AG08395 (cell line): ENCODE data around the gene C2CD2.
A peak's percentile ranks its signal among the peaks of the same experiment; 100 is the strongest.

ENCODE experiments used
- DNase-seq: peaks from one replicate; pipeline ENCODE4 v3.0.0; 2012; ENCODE audit warnings: mixed read lengths, low spot score

C2CD2 gene

DNA sequence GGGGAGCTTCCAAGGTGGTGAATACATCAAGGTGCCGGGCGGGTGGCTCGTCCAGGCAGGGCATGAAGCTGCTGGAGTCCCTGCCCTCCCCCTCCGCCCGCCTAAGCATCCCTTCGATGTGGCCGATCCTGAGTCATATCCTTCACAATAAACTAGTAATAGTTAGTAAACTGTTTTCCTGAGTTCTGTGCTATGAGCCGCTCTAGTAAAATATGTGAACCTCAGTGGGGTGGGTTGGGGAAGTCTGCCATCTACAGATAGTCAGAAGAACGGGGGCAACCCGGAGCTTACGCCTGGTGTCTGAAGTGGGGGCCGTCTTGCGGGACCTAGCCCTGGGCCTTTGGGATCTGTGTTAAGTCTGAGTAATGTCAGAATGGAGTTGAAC is 21.6 kb downstream of the C2CD2 start:
- peak; percentile 85 for DNase-seq

- DNase-seq: no peak
Measured at GRCh38 chr21:41931041-41931451, 22.8 kb downstream of the C2CD2 start.

DNA sequence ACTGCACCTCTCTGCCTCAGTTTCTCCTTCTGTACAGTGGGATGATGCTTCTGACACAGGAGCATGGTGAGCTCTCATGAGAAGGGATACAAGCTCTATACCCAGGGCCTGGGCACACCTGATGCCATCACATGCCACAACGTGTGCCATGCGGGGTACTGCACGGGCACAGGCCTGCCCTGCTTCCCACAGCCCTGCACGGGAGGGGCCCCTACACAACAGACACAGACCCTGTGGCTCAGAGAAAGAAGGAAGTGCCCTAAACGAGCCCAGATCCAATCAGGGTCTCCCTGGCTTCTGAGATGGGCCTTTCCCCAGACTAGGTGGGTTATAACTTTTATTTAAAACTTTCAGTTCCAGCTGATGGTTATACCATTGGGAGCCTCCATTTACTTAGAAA is 24.6 kb downstream of the C2CD2 start:
- no peak for DNase-seq

DNA sequence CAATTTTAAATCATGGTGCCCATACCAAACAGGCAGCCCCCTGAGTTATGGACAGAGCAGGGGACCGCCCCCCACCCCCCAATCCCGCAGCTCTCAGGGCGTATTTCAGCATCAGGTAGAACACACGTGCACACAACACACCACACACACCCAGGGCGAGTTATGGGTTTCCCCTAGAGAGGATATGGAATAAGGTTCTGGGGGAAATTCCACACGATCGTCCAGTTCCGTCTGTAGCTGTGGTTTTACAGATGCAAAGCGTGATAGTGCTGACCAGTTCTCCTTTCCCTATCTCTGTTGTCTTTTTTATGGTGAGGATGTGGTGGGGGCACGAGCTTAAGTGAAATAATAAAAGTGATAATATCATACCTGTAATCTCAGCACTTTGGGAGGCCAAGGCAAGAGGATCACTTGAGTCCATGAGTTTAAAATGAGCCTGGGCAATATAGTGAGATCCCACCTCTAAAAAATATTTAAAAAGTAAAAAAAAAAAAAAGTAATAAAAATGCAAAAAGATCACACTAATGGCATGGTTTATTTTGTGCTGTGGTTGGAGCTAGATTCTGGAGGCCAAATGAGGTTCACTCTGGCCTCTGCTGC is 25.1 kb downstream of the C2CD2 start:
- DNase-seq: no peak

DNA sequence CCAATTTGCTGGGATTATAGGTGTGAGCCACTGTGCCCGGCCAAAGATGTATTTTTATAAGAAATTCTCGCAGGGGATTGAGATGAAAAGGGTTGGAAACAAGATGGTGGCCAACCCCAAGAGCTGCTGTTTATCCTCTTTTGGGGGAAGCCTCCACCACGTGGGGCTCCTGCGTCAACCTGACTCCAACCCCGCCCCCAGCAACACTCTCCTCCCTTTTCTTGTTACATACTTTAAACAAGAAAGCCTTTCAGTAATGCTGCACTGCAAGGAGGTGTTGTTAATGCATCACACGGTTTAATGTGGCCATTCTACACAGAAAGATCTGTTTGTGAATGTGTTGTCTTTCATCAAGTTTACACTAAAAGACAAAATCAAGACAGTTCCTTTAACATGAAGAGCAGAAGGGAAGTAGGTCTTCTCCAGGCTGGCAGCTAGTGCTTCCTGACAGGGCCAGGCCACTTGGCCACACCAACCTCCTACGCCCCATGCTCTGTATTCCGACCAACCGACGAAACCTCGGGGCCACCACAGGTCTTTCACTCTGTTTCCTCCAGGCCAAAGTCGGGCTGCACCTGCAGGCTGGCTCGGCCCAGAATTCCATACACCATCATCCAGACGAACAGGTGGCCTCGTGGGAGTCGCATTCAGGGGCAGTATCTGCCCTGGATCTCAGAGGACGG is 25.9 kb downstream of the C2CD2 start:
- no peak for DNase-seq

DNA sequence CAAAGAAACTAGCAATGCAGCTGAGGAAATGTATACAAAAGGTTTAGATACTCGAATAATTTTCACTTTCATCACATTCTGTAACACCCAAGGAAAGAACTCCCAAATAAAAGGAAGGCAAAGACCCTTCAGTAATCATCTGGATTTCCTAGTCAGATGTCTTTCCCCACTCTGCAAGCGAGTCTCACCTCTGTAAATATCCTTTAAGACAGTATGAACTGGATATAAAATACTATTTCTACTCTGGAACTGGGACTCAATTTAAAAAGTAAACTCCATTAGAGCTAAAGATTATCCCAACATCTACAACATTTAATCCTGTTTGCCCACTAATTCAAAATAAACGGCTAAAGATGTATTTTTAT is 27.0 kb downstream of the C2CD2 start:
- no peak for DNase-seq

DNA sequence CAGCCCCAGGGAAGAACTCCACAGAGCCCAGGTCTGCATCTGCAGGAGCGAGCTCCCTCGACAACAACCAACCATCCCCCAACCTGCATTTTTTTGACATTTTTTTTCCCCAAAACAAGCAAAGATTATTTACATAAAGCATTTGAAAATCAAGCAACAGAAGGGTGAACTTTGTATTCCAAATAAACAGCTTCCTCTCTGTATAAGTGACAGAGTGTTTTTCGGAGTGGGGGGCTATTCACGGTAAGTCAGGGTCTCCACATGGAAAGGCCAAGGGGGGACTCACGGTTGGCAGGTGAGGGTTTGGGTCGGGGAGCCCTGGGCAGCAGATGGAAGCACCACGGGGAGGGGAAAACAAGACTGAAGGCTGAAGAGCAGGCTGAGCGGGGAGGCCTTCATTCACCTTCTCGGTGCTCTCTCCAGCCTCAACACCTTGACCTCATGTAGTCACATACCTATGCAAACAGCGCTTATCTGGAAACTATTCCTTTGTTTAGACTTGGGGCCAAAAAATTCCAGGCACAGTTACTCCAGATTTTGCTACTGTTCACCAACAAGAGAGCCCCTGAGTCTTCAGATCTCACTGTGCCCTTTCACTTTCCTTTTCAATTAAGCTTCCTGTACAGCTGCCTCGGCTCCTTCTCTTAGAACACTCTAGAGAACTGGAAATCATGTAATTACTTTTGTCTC is 27.6 kb downstream of the C2CD2 start:
- DNase-seq: peak; percentile 74

DNA sequence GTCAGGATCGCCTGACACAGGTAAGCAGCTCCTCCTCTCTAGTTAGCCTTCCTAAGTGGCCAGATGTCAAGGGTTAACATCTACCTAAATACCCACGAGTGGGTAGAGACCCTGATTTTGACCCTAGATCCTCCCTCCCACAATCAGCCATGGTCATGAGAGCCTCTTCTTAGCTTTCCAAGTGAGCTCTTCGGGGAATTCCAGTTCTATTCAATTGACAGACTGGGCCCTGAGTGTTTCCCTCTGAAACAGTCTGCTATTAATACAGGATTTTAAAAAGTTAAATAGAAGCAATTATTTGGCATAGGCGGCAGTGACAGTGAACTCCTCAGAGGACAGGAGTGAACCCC is 28.1 kb downstream of the C2CD2 start:
- DNase-seq: no peak

DNA sequence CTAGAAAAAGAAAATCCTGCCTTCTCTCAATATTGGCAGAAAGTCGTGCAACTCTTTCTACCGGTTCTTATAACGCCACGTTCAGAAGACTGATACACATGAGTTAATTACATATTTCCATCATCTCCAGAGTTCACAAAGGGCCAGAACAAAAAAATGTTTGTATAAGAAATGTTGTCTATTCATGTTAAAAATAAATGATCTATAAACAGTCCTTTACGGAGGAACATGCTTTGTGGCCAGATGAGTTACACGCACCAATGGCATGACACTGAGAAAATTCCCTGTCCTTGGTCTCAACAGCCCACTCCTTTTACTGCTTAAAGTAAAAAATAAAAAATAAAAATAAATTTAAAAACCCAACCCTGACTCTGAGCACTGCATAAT is 29.5 kb downstream of the C2CD2 start:
- DNase-seq: no peak

DNA sequence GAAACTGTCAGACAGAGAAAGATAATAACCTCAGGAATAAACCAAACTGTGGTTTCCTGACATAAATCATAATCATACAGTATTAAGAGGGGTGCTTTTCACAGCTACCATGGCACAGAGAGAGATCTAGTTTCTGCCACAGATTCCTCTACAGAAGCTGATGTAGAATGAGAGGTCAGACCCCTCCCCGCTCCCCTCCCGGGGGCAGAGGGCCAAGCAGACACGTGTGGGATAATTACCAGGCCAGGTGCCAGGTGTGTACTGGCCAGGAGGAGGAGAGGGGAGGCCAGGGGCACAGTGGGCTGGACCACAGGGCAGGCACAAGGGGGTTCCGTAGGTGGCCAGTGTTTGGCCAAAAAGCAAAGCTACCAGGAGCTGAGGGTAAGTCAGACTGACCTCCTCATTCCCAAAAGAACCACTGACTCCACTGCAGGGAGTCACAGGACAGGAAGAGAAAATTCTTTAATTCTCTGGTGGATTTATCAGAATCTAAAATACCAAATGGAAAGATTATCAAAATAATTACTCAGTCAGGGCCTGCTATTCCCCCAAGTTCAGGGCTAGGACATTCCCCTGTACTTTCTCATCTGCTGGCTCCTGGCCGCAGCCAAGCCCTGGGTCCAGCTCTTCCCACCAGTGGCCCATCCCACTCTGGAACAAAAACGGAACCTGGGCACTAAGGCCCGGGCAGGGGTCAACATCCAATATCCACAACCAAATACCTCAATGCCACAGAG is 30.0 kb downstream of the C2CD2 start:
- DNase-seq: peak; percentile 10

DNA sequence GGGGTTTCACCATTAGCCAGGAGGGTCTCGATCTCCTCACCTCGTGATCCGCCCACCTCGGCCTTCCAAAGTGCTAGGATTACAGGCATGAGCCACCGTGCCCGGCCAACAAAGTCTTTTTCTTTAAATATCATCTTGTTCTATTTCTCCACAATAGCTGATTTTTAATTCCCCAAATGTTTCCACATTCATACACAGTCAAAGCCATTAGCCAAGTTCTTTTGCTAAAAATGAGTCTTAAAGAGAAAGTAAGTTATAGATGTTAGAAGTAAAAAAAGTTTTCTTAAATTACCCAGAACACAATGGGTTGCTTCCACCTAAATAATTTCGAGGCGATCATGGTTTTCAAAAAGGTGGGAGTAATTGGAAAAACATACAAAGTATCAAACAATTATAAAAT is 30.6 kb downstream of the C2CD2 start:
- DNase-seq: no peak

DNA sequence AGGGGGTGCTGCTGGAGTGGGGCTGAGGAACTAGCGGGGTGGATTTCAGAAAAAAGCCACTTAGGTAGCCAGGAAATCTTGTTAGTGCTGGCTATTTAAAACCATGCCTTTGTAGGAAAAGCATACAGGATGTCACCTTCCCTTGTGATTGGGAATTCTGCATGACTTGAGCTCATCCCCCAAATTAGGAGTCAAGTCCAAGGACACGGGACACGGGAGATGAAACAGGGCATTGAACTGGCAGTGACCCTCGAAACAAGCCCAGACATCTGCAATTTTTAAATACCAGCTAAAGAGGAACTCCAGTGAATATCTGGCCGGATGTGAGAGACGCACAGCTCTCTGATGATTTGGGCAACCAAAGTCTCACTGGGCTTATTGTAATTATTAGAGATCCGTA is 32.8 kb downstream of the C2CD2 start:
- no peak for DNase-seq

DNA sequence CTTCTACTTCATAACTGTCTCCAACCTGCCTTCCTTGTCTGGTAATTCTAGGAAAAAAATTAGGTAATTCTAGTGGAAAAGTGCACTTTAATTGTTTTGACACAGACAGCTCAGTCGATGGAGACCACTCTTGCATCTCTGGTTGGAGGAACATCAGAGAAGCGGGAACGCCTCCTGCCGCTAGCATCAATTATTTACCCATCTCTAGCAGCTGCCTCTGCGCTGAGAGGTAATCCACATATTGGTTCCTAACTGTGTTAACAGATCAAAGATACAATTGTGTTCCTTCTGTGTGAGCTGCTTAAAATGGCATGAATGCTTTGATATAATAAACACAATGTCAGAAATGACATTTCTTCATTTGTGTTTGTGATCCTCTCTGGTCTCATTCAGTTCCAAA is 33.3 kb downstream of the C2CD2 start:
- DNase-seq: no peak

DNA sequence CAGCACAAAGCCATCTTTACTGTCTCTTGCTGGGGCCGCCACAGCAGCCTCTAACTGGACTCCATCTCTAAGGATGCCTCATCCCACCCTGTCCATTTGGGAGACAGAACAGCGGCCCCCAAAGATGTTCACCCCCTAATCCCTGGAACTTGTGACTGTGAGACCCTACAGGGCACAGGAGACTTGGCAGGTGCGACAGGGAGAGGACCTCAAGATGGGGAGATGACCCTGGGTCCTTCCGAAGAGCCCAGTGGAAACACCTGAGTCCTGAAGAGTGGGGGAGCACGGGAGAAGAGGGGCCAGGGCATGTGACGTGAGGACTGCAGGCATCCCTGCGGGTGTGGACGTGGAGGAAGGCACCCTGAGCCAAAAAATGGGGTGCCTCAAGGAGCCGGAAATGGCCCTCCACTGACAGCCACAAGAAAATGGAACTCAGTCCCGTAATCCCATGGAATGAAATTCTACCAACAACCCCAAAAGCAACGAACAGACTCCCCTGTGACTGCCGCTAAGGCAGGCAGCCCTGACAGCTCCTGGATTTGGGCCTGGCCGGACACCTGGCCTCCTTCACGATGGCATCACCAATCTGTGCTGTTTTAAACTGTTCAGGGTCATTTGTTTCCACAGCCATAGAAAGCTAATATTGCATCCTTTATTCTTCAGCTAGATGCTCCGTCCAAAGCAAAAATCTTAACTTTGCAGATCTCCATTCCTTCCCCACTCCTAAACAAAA is 34.0 kb downstream of the C2CD2 start:
- DNase-seq: no peak

DNA sequence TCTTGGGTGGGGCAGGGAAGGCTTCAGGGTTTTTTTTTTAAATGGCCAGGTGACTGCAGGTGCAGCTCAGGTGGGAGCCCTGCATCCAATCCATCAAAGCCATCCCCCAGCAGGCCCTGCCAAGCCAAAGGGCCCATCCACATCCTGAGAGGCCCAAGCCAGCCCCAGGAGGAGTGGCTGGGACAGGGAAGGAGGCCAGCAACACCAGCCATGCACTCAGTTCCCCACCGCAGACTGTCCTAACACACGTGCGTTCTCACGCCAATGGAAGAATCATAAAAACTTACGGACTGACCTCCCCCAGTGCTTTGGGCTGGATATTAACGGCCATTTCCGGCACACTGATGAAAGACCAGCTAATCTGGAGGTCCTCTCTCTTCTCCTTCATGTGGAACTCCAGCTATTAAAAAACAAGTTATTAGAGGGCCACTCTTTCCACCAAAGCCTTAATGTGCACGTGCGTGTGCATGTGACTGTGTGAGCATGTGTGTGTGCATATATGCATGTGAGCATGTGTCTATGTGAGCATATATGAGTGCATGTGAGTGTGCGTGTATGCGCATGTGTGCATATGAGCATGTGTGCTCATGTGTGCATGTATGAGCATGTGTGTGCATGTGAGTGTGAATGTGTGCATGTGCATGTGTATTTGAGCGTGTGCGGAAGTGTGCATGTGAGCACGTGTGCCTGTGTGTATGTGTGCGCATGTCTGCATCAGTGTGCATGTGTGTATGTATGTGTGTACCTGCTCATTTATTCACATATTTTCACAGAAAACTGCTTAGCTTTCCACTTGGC is 35.1 kb downstream of the C2CD2 start:
- DNase-seq: no peak

DNA sequence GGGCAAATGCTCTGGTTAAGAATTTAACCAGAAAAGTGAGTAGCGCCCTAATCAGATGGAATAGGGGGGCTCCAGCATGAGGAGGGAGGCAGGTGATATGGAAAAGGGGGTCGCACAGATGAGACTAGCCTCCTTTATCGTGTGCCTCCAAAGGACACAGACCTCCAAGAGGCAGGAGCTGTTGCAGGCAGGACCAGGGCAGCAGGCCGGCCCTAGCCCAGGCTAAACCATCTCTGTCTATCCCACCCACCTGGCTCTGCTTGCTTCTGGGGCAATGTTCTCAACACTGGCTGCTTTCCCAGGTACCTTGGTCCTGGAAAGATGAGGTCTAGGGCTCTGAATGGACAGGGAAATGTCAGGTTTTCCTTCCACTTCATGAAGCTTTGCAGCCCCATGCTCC is 36.3 kb downstream of the C2CD2 start:
- no peak for DNase-seq

DNA sequence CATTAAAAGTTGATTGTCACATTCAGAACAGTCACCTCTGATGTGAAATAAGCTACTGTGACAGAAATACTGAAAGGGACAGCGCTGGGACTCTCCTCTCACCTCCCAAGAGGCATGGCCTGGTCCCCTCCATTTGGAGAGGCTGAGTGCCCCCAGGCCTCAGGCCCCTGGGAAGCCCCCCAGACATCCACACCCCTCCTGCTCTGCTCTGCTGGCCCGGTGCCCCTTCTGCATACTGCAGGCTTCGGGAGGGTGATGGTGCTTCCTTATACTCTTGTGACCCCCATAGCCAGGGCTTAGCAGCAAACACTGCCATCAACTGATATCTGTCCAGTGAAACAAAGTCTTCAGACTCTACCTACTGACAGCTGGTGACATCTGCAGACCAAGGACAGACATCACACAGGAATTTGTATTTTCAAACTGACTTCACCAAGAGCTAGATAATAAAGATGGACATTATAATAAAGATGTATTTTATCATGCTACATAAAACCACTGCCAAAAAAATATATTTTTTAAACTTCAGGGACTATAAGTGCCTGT is 36.9 kb downstream of the C2CD2 start:
- no peak for DNase-seq

DNA sequence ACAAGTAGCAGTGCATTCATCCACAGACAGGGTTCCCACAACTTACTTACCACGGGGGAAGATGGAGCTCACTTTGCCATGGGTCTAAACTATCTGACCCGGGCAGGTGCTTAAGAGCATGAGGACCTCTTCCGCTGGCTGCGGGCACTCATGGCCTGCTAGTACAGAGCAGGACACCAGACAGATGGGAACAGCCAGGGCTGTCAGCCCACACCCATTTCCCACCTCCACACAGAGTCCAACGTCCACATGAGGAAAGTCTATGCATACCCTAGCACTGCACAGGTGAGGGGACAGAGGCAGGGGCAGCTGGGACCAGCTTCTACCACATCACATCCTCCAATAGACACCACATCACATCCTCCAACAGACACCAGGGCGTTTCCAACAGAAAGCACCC is 38.9 kb downstream of the C2CD2 start:
- no peak for DNase-seq

- no peak for DNase-seq
Measured at GRCh38 chr21:41914358-41914757, 39.5 kb downstream of the C2CD2 start.

DNA sequence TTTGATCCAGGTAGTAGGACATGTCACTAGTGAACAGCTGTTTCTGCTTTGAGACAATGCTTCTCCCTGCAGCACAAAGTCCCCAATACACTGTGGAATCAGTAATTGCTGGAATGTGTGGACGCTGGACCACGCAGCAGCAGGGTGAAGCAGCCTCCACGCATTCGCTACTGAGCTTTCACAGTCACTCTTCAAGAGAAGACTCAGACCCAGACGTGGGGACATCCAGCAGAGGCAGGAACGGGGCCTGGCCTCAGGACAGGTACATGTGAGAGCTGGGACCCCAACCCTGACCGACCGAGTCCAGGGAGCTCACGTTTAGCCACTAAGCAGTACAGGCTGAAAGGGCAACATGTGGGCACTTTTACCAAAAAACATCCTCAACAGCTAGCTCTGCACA is 40.6 kb downstream of the C2CD2 start:
- DNase-seq: no peak

GRCh38 chr21:41908829-41909228 is 45.0 kb downstream of the C2CD2 start:
- no peak for DNase-seq
